NT2/D1 (cell line): ENCODE data around the gene OR2H2.

Experiments
- SUZ12 ChIP-seq: IDR thresholded peaks from 2 replicates; pipeline ENCODE4 v1.6.1; 2011; ENCODE audit not compliant: insufficient read length, insufficient read depth; ENCODE audit errors: extremely low read depth
- YY1 ChIP-seq: IDR thresholded peaks from 2 replicates; pipeline ENCODE4 v1.6.1; 2011; ENCODE audit not compliant: insufficient read length, insufficient read depth
- ZNF274 ChIP-seq: IDR thresholded peaks from 2 replicates; pipeline ENCODE4 v1.6.1; 2011; ENCODE audit warnings: mild to moderate bottlenecking, low read depth, low read length

DNA sequence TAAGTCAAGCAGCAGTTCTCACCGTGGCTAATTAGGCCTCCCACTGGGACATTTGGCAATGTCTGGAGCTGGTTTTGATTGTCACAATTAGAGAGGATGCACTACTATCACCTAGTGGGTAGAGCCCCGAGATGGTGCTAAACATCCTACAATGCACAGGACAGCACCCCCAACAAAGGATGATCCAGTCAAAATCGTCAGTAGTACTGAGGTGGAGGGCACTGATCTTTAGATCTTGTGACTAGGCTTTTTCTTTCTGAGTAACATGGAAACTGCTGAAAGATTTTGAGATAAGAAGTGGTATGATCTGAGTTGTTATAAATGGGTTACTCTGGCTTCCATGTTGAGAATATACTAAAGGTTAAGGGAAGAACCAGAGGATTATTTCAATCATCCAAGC lies 37.3 kb upstream of the OR2H2 start:
- TF ChIP-seq SUZ12 (no peak), YY1 (no peak), ZNF274 (no peak)
